M059J (cell line): ENCODE measurements around the gene UMOD. TPM values are rescaled to one million over a fixed set of nuclear protein-coding genes. Genes with fewer than 3 reads are reported as not detected.

Experiments used
- DNase-seq: peaks from one replicate; pipeline ENCODE4 v3.0.0-alpha.2; 2012; ENCODE audit warnings: low read depth
- total RNA-seq: library from RNA; depleted of rRNA; stranded (reverse); fragments of >200 nt; shearing (Covaris generic); gene quantifications from 2 replicates; pipeline ENCODE4 v1.2.3, GENCODE V29; 2014

Gene UMOD
- total RNA-seq, 1 experiment from 2014 or later: not detected

DNA sequence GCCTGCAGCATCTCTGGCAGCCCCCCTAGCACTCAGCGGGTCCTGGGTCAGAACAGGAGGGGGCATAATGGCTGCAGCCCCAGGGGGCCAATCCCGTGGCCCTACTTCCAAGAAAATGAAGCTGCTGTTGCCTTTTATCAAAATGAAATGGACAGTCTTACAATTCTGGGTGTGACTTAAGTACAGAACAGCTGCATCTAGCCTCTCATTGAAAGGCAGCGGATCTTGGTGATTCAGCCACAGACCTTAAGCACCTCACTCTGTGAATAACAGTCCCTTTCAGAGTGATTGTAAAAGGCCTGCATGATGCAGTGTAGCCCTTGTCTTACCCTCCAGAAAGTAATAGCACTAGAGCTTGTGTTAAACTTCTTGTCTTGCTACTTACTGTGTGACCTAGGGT is 11.5 kb upstream of the UMOD start:
- no peak for DNase-seq

DNA sequence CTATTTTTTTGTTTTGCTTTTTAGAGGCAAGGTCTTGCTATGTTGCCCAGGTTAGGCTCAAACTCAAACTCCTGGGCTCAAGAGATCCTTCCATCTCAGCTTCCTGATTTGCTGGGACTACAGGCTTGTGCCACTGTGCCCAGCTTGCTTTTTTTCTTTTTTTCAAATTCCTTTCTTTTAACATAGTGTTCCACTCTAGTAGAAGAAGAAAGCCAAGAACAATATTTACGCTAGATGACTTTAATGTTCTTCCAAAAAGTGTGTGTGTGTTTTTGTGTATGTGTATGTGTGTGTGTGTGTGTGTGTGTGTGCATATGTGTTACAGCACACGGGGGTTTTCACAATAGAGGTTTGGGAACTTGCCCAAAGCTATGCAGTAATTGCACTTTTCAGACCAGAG is 10.7 kb upstream of the UMOD start:
- DNase-seq: no peak

DNA sequence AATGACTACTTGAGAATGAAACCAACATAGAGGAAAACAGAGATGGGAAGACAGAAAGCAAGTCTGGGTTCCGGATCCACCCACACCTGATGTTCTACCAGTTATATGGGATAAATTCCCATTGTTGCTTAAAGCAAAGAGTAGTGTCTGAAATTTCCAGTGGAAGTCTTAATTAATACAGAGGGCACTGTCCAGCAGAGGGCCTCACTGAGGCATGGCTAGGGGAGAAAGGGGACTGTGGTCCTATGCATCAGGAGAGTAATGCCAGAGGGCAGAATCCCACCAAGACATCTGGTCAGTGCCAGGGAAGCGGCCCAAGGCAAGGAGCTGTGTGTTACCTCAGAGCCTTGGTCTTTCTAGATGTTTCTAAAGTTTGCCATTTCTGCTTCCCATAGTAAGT is 7.5 kb upstream of the UMOD start:
- DNase-seq: no peak

DNA sequence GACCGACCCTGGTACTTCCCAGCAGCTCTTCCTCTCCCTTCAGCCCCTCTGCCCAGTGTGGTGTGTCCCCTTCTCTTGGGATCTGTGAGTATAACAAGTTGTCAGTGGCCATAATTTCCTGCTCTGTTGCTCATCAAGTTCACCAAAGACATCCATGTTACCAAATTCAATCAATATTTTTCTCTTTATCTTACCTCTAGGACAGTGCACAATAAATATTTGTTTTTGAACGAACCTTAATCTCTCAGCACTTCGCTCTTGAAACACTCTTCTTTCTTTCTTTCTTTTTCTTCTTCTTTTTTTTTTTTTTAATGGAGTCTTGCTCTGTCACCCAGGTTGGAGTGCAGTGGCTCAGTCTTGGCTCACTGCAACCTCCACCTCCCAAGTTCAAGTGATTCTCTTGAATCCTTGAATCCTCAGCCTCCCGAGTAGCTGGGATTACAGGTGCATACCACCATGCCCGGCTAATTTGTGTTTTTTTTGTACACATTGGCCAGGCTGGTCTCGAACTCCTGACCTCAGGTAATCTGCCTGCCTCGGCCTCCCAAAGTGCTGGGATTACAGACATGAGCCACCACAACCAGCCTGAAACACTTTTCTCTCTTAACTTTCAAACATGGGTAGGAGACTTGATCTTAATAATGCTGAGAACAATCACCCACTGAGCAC is 2.7 kb upstream of the UMOD start:
- DNase-seq: no peak

DNA sequence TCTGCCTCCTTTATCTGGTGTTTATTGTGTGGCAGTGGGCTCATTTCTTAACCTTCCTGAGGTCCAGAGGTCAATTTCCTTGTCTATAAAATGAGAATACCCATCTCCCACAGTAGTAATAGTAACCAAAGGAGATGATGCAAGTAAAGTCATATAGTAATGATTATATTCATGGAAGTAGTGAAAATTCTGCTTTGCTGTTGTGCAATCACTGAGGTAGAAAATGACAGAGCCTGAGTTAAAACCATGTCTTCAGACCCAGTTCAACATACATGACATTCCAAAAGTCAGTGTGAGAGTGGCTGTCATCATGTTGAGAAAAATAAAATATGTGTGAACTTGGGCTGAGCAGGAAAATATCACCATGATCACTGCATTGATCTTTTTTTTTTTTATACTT is 864 bp upstream of the UMOD start:
- no peak for DNase-seq

DNA sequence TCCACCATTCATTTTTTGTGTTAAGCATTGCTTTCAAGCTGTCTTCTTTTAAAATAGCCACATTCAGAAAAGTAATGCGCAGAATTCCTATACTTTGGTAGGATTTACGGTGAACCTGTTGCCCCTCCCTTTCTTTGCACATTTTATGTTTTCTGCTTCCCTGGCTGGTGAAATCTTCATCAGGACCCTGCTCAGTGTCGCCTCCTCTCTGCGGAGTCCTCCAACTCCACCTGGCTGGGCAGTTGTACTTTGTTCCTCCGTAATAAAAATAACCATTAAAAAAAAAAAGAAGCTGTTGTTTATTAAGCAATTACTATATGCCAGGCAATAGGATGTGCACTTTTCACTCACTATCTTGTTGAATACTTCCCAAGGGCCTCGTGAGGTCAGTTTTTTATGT is 2.9 kb downstream of the UMOD start:
- no peak for DNase-seq

DNA sequence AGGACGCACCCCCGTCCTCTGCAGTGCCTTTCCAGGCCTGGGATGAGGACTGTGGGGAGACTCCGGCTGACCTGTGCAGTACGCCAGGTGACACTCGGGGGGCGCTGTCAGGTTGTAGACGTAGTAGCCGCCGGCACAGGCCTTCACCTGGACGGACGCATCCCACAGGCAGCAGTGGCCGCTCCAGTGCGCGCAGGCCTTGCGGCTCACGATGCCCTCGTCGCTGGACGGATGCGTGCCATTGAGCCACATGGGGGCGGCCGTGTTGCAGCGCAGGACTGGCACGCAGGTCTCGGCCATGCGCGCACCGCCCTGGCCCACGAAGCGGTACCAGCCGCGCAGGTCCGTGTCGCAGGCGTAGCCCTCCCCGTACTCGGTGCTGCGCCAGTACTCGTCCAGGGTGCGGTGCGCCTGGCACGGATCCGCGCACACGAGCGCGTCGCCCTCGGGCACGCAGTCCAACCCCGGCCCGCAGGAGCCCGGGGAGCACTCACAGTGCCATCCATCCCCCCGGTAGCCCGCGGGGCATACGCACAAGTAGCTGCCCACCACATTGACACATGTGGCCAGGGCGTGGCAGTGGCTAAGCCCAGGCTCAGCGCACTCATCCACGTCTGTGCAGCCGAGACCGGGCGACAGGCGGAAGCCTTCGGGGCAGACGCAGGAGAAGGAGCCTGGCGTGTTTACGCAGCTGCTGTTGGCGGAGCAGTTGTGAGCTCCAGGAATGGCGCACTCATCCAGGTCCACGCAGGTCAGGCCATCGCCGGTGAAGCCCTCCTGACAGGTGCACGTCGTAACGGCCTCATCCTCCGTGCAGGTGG is 3.9 kb downstream of the UMOD start:
- DNase-seq: no peak

DNA sequence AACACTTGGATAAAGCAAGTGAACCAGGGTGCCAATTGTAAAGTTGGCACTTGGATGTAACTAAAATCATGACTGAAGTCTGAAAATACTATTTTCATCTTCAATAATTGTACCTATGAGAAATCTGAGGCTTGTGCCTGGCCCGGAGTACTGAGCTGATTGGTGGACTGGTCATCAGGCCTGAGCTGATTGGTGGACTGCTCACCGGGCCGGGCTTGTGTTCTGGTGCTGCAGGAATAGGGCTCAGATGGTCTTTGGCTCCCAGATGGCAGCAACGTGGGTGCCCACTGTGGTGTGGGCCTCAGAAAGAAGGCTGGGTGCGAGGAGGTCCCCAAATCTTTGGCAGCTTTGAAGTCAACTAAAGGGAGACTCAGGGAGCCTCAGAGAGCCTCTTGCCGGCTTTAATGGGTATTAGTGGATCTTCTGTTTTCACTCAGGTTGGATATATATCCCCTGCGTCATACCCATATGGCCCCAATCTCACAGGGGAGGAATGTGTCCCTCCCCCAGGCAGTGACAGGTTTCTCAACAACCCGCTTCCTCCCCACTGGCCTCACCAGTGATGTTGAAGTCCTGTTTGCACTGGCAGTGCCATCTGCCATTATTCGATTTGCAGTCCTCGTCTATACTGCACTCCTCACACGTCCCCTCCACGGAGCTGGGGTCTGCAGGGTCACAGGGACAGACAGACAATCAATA is 4.7 kb downstream of the UMOD start:
- peak; percentile 6 for DNase-seq

DNA sequence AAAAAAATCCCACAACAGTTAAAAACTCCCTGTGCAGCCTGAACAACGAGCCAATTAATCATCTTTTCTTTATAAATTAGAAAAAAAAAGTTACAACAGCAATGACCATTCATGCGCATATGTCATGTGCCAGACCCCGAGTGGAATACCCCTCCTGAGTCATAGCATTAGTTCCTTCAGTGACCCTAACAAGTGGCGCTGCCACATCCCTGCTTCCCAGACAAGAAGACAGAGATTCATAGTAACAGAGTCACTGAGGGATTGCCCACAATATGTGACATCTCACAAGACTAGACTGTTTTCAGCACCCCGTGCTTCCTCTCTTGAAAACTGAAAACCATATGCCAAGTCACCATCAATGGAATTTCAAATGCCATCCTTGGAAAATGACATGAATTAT is 7.9 kb downstream of the UMOD start:
- DNase-seq: peak; percentile 15

DNA sequence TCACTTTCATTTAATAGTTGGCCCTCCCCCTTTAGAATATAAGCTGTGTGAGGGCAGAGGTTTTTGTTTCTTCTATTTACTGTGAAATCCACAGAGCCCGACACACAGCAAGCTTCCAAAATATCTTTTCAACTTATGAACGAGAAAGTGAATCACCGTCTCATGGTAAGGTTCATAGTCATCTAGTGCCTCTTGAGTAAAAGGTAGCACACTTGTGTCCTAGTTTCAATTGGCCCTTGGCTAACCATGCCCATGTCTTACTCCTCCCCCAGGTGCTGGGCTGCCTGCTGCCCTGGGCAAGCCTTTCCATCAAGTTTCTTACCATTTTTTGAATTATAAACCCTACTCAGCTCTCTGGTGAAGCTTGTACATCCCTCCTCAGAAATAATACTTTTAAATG is 12.8 kb downstream of the UMOD start:
- no peak for DNase-seq

DNA sequence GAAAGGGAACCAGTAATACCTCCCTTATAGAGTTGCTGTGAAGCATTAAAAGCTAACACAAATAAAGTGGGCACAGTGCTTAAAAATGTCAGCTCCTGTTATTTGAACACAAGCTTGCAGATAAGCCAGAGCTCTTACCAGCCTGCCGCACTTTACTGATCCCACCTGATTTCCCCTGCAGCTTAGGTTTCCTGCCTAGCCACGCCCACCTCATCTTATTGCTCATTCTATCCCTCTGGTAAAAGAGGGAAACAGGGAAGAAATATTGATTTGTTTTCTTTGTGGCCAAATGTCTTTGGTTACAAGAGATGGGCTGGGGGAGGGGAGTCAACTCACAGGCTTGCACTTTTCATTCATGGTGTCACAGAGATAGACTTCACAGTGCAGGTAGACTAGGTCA is 15.6 kb downstream of the UMOD start:
- DNase-seq: no peak

DNA sequence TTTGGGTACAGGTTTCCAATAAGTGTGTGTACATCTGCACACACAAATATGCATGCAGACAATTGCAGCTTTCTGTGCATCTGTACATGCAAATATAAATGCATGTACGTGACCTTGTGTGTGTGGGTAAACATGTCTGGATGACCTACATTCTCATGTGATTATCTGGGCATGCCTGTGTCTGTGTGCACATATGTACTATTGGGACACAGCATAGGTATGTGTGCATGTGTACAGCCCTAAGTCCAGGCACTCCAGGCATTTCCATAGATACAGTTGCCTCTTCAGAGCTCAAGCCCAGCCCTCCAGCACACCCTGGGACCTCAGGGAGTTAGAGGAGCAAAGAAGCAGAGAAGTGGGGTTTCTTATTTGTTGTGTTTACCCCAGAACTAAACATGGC is 18.1 kb downstream of the UMOD start:
- no peak for DNase-seq

DNA sequence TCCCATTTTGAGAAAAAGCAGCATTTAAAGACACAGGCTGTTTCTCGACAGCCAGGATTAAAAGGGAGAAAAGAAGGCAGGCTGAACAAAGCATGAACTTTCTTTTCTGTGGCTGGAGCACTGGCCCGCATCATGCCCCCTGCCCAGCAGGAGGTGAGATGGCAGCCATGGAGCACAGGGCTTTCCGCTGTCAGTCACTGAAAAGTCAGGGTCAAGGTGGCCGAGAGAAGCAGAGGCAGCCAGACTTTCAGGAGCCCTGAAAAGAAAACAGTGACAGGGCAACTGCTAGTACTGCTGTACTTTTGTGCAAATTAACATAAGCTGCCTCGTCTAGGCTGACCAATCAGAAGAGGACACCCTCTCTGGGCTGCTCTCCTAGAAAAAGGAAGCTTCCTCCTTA is 19.4 kb downstream of the UMOD start:
- no peak for DNase-seq

DNA sequence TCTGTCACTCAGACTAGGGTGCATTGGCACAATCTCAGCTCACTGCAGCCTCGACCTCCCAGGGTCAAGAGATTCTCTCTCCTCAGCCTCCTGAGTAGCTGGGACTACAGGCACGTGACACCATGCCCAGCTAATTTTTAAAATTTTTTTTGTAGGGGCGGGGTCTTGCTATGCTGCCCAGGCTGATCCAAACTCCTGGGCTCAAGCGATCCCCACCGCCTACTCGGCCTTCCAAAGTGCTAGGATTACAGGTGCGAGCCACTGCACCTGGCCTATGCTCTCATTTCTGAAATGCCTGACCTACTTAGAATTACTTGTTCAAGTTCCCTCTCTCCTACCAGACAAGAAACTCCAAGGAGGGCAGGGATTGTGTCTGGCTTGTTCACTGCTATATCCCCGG is 20.1 kb downstream of the UMOD start:
- DNase-seq: no peak

DNA sequence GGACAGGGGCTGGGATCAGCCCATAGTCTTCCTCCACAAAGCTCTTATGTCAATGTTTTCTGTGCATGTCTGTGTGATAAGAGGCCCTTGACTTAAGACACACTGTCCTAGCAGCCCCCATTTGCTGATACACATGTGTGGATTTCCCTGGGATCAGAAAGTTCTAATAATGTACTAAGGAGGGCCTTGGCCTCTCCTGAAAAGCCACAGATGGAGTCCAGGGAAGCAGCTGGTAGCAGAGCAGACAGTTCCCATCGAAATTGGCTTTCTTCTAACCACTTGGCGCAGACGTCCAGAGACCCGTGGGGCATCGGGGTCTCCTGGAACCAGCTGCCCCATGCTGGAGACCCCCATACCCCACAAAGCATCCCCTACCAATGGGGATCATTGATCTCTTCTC is 20.9 kb downstream of the UMOD start:
- DNase-seq: no peak

DNA sequence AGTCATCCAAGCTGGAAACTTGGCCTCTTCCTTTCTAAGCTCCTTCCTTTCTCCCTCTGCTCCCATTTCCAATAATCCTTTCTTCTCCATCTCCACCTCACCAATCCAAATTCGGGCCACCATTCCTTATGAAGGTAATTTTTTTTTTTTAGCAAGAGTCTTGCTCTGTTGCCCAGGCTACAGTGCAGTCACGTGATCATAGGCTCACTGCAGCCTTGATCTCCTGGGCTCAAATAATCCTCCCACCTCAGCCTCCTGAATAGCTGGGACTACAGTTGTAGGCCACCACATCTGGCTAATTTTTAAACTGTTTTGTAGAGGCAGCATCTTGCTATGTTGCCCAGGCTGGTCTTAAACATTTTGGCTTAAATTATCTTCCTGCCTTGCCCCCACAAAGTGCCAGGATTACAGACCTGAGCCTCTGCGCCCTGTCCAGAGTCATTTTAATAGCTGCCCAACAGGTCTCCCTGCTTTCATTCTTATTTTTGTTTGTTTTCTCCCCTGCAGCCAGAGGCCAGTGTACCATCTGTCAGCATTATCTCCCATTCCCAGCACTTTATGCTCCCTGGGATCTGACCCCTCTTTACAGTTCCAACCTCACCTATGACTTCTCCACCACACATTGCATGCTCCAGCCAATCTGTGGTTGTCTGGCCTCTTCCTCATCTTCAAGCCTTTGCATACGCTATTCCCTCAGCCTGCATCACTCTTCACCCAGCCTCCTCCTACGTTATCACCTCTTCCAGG is 22.9 kb downstream of the UMOD start:
- no peak for DNase-seq

DNA sequence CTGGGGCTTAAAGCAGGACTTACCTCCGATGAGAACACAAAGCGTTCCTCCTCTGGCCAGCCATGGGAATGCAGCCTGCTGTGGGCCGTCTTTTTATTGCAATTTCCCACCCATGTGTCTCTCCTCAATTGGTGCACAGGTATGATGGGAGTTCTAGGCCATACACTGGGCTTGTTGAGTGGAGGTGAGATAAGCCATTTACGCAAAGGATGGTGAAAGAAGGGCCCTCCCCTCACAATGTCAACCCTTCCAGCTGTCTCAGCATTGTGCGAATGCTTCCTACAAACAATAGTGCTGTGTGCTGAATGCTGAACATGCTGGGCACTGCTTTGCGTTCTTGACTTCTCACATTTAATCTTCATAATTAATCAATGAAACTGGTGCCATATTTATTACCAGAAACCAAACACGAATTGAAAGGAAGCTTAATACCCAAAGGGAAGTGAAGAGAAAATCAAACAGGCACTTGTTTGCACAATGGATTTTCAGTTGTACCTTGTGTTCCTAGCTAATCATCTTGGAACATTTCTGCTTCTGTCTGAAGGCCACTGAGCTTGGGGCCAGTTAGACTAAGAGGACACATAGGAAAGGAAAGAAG is 25.0 kb downstream of the UMOD start, which contains the start of gene GP2:
TSS of gene GP2 (minus strand) at position 70 of the 598 bp plus-strand sequence. CDS start 1,082 bp downstream, outside the sequence.
- DNase-seq: no peak

DNA sequence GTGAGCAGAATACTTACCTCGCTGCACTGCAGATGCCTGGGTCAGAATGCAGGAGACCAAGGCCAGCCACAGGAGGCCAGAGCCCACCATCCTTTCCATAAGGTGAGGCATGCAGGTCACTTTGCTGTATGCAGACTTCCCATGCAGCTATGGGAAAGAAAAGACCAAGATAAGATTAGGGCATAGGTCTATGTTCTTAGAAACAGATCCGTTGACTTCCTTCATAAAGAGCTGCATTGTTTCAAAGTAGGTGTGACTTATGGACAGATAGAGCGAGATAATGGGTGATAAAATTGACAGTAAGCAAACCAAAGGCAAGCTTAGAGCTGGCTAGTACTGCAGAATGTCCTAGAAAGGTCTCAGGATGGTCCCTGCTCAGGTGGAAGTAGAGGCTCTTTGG is 26.2 kb downstream of the UMOD start:
- DNase-seq: no peak

DNA sequence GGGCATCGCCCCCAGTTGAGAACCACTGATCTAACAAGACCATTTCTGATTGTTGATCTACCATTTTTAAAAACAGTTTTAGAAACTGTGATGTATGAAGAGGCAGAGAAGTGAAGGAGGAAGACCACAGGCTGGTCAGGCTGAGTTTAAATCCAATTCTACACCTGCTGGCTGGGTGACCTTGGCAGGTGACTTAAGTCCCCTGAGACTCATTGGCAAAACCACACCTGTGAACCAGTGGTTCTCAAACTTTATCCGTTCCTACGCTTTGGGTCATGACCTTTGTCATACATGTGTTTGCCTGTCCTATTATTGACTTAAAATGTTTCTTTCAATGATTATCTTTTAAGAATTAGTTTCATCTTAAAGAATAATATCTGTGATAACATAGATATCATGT is 27.5 kb downstream of the UMOD start:
- DNase-seq: no peak

DNA sequence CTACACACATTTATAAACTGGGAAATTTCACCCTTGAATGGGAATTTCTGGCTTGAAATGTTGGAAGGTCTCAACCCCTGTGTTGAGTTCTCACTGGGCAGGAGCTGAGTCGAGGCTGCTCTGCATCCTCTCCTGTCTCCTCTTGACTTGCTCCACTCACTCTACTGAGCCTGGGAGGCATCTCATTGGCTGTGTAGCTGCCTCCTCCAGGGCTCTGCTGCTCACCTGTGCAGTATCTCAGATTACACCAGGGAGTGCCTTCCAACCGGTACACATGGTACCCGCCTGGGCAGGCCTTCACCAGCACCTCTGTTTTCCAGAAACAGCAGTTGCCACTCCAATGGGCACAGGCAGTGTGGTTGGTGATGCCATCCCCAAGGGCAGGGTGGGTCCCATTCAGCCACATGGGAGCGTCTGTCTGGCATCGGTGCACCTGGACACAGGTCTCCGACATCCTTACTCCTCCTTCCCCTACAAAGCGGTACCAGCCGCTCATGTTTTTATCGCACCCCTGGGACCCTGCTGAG is 28.9 kb downstream of the UMOD start:
- no peak for DNase-seq

DNA sequence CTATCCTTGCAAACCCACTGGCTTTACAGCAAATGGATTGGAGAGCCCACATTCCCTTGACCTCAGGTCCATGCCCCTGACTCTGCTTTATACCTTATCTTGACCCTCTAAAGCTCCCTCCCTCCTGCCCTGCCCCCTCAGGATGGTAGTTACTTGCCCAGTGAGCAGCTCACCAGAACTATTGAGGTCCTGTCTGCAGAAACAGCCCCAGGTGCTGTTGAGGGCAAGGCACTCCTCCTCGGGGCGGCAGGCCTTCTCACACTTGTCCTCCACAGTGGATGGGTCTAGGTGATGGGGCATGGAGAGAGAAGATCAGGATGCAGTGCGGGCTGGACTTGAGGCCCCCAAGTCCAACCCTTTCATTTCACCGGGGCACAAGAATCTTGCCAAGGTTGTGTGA is 29.8 kb downstream of the UMOD start:
- DNase-seq: no peak
